TTC549 (cell line): Measurements from ENCODE around the gene HCFC1.

Experiments
- FAIRE-seq: peaks from 2 replicates; lab custom pipeline; 2012; peaks lifted over from hg19 to GRCh38; lab: Jason Lieb, UNC

Gene HCFC1

DNA sequence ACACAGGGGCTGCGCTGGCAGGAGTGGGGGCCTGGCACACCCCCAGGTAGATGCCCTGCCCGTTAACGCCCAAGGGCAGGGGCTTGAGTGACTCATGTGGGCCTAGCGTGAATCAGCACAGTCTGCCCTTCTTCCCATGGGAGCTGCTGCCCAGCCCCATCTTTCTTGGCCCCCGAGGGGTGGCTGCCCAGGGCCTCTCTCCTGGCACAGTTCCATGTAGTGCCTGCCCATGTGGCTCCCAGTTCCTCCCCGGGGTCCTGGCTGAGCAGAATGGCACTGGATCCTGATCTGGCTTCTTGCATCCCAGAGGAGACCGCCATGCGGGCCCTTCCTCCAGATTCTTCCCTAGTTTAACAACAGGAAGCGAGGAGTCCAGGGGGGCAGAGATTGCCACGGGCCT is 69.2 kb downstream of the HCFC1 start:
- no peak for FAIRE-seq

DNA sequence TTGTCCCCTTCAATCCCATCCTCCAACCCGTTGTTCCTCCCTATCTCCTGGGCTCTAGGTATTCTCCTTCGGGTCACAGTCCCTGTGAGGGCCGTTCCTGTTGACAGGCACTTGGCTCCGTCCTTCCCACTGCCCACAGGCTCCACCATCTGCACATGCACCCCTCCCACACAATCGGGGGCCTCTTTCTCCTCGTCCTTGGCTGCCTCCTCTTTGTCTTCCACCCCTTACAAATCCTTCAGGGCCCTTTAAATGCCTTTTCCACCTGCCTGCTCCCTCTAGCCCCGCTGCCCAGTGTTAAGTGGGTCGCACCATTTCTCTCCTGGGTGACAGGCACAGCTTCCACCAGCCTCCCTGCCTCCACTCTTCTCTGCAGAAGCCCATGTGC is 69.9 kb downstream of the HCFC1 start:
- no peak for FAIRE-seq

DNA sequence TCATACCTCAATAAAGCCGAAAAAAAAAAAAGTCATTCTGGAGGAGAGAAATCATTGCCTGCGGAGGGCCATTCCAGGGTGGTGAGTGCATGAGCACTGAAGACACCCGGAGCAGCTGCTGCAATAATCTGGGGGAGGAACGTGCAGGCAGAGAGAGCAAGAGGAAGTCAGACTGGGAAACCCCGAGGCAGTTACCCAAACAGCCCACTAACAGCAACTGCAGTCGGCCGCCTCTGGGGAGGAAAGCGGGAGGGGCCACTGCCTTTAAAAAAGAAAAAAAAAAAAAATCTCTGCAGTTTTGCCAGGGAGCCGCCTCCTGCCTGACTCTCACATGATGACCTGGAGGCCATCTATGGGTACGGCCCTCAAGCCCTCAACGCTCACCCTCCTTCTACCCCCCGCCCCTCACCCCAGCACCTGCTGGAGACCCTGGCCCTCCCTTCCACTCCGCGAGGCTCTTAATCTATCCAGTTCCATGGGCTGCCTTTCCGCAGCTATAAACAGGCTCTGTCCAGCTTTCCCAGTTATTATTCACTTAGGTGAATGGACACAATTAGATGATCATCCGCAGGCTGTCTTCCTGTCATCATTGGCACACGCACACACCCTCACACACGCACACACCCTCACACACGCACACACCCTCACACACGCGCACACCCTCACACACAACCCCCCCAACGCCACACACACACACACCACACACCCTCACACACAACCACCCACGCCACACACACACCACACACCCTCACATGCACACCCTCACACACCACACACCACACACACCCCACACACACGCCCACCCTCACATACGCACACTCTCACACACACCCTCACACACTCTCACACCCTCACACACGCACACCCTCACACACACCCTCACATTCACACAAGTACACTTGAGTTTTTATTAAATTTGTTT is 70.5 kb downstream of the HCFC1 start:
- no peak for FAIRE-seq

DNA sequence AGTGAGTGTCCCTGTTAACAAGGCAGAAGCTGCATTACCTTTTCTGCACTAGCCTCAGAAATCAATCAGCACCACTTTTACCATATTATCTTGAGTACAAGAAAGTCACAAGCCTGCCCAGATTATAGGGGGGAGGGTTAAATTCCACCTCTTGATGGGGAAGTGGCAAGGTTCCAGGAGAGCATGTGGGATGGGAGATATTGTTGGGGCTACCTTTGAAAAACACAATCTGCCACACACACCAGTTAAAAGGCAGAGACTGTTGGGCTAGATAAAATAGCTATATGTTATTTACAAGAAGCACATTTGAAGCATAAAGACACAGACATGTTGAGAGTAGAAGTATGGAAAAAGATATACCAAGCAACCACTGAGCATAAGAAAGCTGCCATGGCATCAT is 73.7 kb downstream of the HCFC1 start:
- FAIRE-seq = no peak
